Measurements from ENCODE around the gene KCNJ15. TPM values are rescaled to one million over a fixed set of nuclear protein-coding genes. Genes with fewer than 3 reads are reported as not detected.

The KCNJ15 gene
- total and polyA plus RNA-seq, 2 of the 8 experiments (the other 6 are each of a cell fraction or from before 2014, with no cell fraction given), result under 0.01 TPM; not detected in 1

DNA sequence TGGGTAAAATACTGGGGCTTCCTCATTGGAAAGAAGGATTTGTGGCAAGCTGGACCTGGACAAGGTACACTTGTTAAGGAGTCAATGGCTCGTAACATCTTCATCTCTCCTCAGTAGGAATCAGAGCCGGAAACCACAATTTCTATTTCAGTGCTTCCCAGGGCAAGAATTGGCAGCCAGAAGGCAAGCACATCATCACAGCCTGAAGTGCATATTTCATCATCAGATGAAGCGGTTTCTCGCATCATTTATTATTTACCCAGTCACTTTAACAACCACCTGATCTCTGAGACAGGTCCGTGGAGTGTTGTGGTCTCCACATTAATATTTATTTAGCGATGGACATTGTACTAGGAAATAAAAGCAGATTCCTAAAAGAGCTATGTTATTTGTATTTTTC lies 55.0 kb downstream of the KCNJ15 start:
- ChIA-PET POLR2A (ENCODE audit: partially characterized antibody) (no interaction called here), CTCF (ENCODE audit: partially characterized antibody) (interaction anchor here (0.5 to 1.4 kb wide), 5 partner anchors 10 to 140 kb away, joined by 3 to 4 read pairs (median 3); no protein-coding TSS in a partner anchor)
- Histone ChIP-seq H3K79me1 (ENCODE audit: low read depth, low read length) (no peaks in the 10 kb centered on the region), H2AK5ac (ENCODE audit: low read depth, low read length) (no peak overlapping the region), H2BK5ac (ENCODE audit: low read depth, low read length) (no peak overlapping the region), H4K5ac (ENCODE audit: insufficient read length, low read depth, low read length) (no peak overlapping the region), H4K20me1 (replicated peaks in 1 of 2; ENCODE audit: control insufficient read depth in 1 of 2, insufficient read depth in 2 of 2, low read length in 2 of 2) (no peaks in the 10 kb centered on the region), H3K56ac (replicated peaks; ENCODE audit: insufficient read length, low read depth, low read length) (no peak overlapping the region), H3K14ac (ENCODE audit: insufficient read length) (no peak overlapping the region), H3K27ac (ENCODE audit: low read depth, low read length) (no peak overlapping the region), H2AFZ (ENCODE audit: low read length) (no peak overlapping the region), H3K23ac (ENCODE audit: insufficient read length) (no peak overlapping the region), H3K4me1 (replicated peaks in 1 of 4; ENCODE audit: control insufficient read depth in 3 of 4, insufficient read depth in 4 of 4, low read length in 3 of 4) (no peaks in the 10 kb centered on the region), H4K91ac (replicated peaks; ENCODE audit: insufficient read length, low read length) (no peak overlapping the region), H3K79me2 (ENCODE audit: control insufficient read depth in 1 of 2, insufficient read depth in 2 of 2, low read length in 2 of 2) (no peaks in the 10 kb centered on the region), H2BK15ac (ENCODE audit: low read length) (no peak overlapping the region), H3K36me3 (ENCODE audit: control insufficient read depth in 2 of 4, insufficient read depth in 4 of 4, low read length in 3 of 4) (no peaks in the 10 kb centered on the region), H3K9me3 (ENCODE audit: insufficient read depth in 2 of 2, low read depth in 1 of 2, low read length in 1 of 2) (no peaks in the 10 kb centered on the region), H2BK120ac (replicated peaks; ENCODE audit: low read depth, low read length) (no peak overlapping the region), H3K18ac (ENCODE audit: extremely low read depth, low read length) (no peak overlapping the region), H3K4ac (replicated peaks; ENCODE audit: insufficient read length, low read depth, low read length) (no peak overlapping the region), H4K8ac (ENCODE audit: extremely low read depth, insufficient read depth, low read length) (no peak overlapping the region), H3K9ac (replicated peaks in 1 of 4; ENCODE audit: extremely low read depth in 1 of 4, low read depth in 3 of 4, low read length in 3 of 4) (no peak overlapping the region), H3K4me3 (ENCODE audit: extremely low read depth in 1 of 4, insufficient read depth in 2 of 4, low read depth in 3 of 4, low read length in 4 of 4) (no peak overlapping the region), H3K4me2 (ENCODE audit: insufficient read depth in 1 of 2, low read depth in 2 of 2, low read length in 2 of 2) (no peak overlapping the region), H2BK12ac (ENCODE audit: low read depth, low read length) (no peak overlapping the region), H2BK20ac (ENCODE audit: low read length) (no peak overlapping the region), H3K27me3 (replicated peaks in 1 of 4; ENCODE audit: control insufficient read depth in 3 of 4, extremely low read depth in 1 of 4, insufficient read depth in 3 of 4, low read length in 3 of 4) (no peaks in the 10 kb centered on the region; a peak in 1 of 7 replicates), H3K23me2 (ENCODE audit: low read depth, low read length) (no peaks in the 10 kb centered on the region)
- WGBS, 2 experiments (ENCODE audit: extremely low coverage in 1 of 2, insufficient coverage in 1 of 2, insufficient read length in 1 of 2, insufficient replicate concordance in 2 of 2, low coverage in 1 of 2, low lambda C conversion rate in 2 of 2, missing lambda C conversion rate in 1 of 2), result 82% methylated on average over 6 of the region's 6 CpGs; no CpG with 5 or more reads in 1 of the 2 experiments
- TF ChIP-seq HDAC2 (IDR thresholded peaks at IDR 0.05; ENCODE audit: borderline replicate concordance in 1 of 2, low read depth in 2 of 2, low read length in 2 of 2) (no peak), SIX5 (IDR thresholded peaks at IDR 0.05; ENCODE audit: low read depth, low read length) (no peak), TEAD4 (IDR thresholded peaks at IDR 0.05; ENCODE audit: low read depth, low read length) (no peak), RNF2 (IDR thresholded peaks at IDR 0.05; ENCODE audit: borderline replicate concordance, low read depth, low read length, missing control alignments, poor library complexity, severe bottlenecking) (no peak)
- DNase-seq (ENCODE audit: low read depth in 1 of 2, low spot score in 2 of 2) (no peak), FAIRE-seq (no peak)

Measured in H1 (cell line).